ENCODE measurements around the gene DNAAF8.

DNA sequence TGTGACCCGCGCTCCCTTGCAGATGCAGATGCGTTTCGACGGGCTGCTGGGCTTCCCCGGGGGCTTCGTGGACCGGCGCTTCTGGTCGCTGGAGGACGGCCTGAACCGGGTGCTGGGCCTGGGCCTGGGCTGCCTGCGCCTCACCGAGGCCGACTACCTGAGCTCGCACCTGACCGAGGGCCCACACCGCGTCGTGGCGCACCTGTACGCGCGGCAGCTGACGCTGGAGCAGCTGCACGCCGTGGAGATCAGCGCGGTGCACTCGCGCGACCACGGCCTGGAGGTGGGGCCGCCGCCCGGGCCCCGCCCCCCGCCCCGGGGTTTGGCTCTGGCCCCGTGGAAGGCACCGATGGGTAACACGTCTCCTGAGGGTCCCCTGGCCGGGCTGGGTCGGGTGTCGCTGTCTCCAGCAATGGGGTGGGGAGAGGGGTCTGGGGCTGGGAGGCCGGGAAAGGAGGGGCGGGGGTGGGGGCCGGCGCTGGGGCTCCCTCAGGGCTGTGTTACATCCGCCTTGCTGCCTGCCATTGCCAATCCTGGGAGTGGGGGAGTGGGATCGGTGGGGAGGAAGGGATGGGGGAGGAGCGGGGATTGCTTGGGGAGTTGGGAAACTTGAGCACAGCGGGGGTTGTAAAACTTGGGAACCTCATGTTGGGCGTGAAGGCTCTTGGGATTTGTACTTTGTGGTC is 40.2 kb upstream of the DNAAF8 start:
- TF ChIP-seq CTCF (IDR thresholded peaks at IDR 0.05; ENCODE audit: low read depth, low read length, poor library complexity, severe bottlenecking) (no peak), EZH2phosphoT487 (IDR thresholded peaks at IDR 0.05; ENCODE audit: borderline replicate concordance, low read length) (no peak)

All from DOHH2 (cell line).